ENCODE measurements around the gene SAYSD1.
"Not testable (repeated sequence)": the region's sequence is repeated elsewhere in the genome, so short reads cannot be mapped to it uniquely, and the experiment has no call there.

SAYSD1 gene, protein sequence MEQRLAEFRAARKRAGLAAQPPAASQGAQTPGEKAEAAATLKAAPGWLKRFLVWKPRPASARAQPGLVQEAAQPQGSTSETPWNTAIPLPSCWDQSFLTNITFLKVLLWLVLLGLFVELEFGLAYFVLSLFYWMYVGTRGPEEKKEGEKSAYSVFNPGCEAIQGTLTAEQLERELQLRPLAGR

DNA sequence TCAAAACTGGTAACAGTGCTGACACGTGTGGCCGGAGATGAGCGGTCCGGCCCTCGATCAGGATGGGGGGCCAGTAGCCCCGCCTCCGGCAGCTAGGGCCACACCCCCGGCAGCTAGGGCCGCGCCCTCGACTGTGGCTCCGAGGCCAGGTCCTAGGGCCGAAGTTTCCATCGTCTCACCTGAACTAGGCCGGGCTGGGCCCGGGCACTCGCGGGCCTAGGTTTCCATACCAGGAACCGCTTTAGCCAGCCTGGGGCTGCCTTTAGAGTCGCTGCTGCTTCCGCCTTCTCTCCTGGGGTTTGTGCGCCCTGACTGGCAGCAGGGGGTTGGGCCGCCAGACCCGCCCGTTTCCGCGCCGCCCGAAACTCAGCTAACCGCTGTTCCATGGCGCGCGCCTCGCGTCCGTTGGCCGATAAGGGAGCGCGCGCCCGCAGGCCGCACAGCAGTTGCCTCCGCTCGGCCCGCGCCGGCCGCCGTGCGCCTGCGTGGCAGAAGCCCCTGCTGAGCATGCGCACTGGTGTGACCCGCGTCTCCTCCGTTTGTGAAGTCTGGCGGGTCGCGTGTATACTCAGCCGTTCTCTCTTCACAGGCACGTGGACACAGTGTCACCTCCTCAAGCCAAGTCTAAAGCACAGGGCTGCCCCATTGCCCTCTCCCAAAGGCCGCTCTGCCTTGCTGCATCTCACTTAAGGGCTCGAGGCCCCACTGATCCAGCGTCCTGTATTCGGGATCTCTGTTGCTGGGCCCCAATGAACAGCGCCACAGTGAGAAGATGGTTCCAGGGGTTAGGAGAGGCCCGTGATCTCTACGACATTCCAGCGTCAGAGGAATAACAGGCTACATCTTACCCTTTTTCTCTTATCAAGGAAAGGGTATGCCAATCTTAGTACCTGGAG lies at the start of gene SAYSD1:
Gene SAYSD1 (minus strand): TSS at position 483 of the 896 bp plus-strand sequence. CDS start 97 bp downstream, at position 386.
- peak; percentile 97 for DNase-seq

DNA sequence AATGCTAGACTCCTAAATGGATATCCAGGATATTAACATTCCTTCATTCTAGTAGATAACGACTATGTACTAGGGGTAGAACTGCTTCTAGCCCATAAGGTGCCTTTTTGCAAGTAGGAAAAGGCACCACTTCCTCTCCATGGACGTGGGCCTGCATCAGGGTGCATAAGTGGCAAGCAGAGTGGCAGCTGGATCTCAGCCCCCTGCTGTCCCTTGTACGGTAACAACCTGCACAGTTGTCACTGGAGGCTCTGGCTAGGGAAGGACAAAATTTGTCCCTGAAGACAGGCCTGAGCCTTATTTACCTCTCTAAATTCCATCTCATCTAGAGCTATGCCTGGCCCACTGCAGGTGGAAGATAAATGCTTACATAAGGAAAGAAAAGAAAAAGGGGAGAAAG lies 42.5 kb upstream of the SAYSD1 start:
- no peak for DNase-seq

DNA sequence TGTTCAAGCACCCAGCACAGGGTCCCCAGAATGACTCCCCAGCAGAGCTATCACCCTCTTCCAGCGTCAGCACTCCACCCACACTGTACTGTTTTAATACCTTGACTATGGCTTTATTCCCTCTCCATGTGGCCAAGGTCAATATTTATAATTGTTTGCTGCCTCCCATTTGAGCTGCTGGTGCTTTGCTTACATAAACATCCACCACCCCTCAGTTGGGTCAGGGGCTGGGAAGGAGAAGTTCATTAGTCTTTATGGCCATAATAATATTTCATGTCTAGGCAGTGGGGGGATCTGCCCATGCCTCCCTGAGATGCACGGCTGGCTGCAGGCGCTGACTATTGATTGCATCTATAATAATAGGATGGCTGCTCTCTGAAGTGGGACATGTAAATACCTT lies 41.8 kb upstream of the SAYSD1 start:
- DNase-seq: no peak

DNA sequence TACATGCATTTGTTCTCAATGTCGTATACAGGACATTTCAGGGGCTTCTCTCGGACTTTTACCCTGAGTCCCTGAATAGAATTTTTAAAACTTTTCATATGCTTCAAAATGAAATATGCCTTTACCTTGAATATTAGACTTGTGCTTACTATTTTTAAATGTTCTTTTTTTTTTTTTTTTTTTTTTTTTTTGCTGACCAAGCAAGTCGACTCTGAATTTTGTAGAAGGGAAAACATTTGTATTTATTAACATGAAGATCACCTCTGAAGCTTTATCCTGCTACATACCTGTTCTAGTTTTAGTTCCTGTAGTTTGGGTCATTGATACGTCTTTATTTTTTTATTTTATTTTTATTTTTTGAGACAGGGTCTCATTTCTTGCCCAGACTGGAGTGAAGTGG lies 39.7 kb upstream of the SAYSD1 start:
- no peak for DNase-seq

DNA sequence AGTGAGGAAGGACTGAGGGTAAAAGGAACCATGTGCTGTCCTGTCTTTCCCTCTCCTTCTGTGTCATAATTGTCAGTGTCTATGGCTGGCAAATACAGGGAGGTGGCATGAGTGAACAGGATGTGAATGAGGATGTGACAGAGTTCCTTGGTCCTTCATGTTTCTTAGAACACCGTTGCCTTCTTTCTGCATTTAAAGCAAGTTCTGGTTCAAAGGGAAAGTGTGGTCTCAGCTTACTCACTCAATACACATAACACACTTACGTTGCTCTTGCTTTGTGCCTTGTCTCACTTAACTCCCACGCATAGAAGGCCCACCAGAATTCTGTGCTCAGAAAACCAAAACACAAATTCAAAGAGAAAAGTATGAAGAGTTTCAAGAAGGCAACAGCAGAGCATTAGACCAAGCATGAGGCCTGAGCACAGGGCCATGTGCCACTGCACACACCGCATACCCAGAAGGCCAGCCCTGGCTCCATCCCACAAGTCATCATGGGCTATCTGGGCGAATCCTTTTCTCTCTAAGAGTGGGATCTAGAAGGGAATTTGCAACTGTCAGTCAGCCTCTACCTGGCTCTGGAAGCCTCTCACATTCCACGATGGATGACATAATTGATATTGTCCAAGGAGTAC lies 38.9 kb upstream of the SAYSD1 start:
- DNase-seq: peak; percentile 73

DNA sequence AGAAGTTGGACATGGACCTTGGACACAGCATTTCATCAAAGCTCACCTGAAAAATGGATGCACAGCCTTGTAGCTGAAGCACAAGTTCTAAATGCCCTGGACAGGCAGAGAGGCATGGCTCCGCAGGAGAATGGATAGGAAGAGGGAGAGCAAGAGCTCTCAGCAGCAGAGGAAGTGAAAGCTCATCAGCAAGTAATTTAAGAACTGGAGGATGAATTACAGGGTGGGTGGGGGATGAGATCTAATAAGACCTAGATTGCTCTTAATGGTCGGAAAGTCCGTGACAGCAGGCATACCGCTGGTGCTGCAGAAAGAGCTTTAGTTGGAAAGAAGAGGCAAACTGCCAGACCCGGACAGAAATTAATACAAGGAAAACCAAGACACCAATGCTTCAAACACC lies 37.3 kb upstream of the SAYSD1 start:
- no peak for DNase-seq

DNA sequence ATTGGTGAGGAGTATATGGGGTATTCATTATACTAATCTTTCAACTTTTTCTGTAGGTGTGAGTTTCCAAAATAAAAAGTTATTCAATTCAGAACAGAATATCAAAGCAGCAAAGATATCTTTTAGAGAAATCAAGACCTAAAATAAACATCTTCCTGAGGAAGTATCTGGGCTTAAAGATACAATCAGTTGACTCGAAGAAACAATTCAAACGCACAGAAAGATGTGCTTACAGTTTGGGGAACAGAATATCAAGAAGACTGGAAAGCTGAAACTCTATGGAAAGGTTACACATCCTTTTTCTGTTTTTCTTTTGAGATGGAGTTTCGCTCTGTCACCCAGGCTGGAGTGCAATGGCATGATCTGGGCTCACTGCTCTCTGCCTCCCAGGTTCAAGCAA lies 36.2 kb upstream of the SAYSD1 start:
- no peak for DNase-seq

DNA sequence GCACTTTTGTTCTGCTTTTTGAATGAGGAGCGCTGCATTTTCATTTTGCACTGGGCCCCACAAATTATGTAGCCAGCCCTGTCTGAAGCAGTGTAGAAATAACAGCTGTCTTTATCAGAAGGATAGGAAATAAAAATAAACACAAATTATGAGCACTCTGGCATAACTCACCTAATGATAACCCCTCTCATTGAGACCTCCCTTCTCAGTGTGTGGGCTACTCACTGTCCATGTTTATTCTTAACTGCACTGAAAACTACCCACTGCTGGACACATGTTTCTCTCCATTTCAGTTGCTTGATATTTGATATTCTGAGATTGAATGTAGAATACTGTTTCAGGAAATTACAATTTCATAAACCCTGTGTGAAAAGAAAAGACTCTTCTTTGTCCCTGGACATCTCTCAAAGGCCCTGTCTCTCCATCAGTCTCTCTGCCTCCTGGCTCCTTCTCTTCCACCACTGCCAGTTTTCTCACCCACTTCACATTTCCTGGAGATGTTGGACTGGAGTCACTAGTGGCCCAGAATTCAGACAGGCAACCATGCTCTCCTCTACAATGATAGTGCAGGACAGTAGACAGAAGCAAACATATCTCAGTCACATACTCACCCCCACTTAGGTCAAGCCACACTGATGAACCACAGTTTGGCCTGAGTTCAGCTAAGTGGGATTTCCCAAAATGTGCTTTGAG lies 29.6 kb upstream of the SAYSD1 start:
- no peak for DNase-seq

DNA sequence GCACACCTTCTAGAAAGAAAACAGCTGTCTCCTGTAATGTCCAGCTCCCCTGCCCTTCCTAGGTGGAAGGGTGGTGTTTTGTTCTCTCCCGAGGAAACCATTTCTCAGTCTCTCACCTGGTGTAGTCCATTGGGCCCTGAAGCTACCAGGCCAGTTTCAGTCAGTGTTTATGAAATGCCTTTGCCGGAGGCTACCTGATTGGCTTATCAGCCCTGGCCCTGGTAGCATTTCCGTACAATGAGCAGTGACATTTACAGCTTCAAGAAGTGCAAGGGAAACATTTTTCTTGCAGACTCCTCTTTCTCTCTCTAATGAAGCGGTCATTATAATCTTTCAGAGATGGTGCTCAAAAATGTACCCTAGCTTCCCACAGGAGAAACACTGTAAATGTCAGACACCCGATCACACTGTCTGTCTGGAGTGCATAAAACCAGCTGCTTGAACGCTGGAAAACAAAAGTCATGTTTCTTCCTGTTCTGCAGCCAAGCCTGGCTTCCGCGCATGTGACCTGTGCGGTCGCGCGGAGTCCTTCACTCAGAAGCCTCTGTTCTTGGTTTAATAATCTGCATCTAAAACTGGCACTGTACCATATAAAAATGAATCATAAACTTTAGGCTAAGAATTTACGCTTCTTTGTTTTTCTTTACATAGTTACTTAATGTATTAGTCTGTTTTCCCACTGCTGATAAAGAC lies 28.4 kb upstream of the SAYSD1 start:
- no peak for DNase-seq

DNA sequence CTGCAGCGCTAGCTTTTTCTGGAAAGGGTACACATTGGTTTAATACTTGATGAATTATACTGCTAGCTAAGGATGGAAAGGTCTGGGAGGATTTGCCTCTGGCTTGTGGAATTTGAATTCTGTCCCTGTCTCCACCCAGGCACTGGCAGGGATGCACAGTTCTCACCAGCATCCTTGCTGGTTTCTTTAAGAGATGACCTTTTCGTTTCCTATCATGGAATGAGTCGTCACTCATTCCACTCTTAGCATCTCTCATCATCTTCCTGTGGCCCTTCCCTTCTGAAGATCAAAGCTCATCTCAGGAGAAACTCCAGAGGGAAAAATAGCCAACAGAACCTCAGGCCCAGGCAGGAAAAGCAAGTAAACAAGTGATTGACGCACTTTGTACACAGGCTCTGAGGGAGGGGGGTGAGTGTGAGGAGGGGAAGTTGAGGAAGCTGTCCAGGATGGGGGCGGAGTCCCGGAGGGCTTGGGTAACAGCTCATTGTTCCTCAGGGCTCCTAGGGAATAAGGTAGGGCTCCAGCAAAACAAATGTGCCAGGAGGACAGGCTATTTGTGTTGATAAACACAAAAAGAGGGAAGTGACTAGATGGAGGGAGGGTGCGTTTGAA lies 25.7 kb upstream of the SAYSD1 start:
- DNase-seq: no peak

DNA sequence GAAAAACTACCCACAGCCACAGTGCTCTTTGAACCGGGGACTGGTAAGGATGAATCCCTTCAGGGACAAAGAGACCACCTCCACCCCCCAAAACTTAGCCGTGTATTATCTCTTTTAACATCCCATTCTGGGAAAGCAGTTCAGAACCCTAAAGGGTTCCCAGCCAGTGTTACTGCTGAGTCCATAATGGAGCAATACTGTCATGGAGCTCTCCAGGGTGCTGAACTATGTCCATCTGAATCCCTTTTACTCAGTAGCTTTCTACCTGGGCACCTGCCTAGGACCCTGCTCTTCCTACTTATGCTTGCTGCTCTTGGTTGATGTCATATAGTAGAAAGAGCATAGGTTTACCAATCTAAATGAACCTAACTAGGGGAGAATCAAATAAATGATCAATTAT lies 22.3 kb upstream of the SAYSD1 start:
- peak; percentile 38 for DNase-seq

DNA sequence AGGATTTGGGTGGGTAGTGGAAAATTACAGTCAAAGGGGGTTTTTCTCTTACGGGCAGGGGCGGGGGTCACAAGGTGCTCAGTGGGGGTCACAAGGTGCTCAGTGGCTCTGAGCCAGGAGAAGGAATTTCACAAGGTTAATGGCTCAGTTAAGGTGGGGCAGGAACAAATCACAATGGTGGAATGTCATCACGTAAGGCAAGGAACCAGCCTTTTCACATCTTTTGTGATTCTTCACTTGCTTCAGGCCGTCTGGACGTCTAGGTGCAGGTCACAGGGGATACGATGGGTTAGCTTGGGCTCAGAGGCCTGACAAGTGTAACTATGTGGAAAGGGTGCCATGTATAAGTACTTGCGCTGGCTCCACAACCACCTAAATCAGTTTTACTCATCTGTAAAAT lies 21.2 kb upstream of the SAYSD1 start:
- not testable (repeated sequence) for DNase-seq

DNA sequence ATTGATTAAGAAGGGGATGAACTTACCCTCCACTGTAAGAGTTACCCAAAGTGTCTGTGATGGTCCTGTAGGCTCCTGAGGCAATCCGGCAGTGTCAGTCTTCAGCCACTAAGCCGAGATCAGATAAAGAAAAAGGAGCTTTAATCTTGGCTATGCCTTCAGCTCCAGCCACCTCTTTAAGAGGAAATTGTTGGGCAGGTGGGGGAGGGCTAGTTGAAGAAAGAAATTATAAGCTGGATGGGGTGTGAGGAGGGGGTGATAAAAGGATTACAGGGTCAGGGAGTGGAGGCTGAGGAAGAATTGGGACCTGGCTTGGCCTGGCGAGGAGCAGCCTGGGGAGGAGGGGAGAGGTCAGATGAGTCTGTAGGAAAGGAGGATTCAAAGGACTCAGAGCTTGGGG lies 19.8 kb upstream of the SAYSD1 start:
- DNase-seq: not testable (repeated sequence)

DNA sequence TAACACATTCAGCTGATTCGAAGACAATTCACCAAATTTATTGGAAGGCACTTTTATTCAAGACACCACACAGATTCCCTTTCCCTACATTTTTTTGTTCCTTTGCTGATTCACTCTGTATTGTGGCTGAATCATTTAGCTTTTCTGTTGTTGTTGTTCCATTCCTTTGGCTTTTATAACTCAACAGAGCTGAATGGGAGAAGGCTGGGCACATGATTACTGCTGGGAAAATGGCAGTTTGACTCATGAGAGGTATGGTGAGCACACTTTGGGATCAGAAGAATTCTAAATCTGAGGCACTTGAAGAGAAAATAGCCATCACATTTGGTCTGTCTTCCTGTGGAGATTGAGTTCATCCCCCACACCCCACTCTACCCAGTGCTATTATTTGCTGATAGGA lies 15.7 kb upstream of the SAYSD1 start:
- DNase-seq: no peak

DNA sequence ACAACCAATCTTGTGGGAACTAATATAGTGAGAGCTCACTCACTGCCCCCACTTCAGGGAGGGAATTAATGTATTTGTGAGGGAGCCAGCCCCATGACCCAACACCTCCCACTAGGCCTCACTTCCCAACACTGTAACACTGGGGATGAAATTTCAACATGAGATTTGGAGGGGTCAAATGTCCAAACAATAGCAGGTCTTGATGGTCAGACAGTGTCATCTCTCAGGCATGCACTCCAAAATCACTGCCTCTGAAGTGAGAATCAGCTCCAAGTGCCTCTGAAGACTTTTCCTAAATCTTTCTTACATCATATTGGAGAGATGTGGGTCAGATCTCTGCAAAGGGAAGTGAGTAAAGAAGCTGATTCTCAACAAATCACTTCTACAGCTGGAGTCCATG lies 13.8 kb upstream of the SAYSD1 start:
- DNase-seq: no peak

DNA sequence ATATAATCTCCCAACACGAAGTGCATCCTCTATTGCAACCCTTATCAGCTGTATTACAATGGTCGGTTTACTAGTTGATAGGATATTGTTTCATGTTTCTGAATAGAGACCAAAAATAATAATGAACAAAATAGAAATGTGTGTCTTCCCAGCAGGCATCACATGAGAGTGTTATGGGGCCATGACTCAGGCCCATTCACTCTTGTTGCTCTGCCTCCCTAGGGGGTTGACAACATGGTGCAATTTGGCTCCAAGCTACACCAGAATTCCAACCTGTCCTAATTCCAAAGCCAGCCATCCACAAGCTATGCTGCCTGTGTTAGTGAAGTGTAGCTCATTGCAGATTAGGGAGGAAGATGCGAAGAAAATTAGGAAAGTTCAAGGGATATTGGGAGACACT lies 13.1 kb upstream of the SAYSD1 start:
- no peak for DNase-seq

DNA sequence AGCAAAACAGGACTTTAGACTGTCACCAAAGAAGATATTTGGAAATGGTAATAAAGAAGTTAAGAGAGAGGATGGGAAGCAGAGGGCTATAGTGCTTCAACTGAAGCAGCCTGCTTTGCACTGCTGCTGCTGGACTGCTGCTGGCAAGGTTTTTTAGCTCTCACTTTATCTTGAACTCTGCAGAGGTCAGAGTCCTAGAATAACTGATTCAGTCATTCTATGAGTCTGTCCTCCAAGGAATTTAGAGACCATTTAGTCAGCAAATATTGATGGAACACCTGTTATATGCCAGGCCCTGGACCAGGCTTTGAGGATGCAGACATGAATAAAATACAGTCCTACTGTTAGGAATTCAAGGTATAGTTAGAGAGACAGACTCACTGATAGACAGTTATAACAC lies 9.1 kb upstream of the SAYSD1 start:
- DNase-seq: no peak

DNA sequence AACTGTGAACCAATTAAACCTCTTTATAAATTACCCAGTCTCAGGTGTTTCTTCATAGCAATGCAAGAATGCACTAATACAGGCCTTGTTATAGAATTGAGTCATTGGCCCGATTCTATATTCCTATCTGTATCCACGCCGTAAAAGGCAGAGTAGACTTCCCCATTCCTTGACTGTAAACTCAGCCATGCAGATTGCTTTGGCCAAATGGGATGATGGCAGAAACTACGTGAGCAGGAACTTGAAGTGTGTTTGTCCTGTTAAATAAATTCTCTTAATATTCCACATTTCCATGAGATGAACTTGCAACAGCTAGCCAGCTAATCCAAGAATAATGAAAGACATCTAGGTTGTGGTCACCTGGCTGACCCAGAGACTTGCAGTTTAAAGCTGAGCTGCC lies 3.9 kb upstream of the SAYSD1 start:
- no peak for DNase-seq

DNA sequence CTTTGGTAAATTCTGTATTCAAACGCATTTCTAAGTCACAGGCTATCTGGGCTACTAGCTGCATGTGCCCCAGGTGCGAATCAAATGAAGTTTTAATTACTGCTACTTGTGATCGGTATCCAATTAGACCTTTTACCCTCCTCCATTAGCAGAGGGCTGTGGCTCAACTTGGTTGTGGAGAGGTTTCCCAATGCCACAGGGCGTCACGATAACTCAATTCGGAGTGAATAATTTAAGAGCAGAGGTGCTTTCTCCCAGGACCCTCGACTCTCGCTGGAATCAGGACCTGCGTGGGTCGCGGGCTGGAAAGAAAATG lies 640 bp downstream of the SAYSD1 start:
- no peak for DNase-seq

DNA sequence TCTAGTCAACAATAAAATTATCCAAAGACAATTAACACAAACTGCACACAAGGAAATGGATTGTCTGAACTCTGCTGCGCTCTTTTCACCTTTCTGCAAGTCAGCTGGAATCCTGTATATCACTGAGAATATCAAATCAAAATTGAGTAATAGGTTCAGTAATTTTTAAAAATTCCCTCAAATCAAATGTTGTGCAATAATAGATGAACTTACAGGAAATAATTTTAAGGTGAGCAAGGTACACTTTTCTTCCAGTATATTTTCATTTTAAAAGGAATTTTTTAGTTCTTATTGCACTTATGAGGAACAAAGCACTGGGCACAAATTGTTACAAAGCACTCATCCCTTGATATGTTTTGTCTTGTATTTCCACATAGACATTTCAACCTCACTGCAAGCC lies 1.2 kb downstream of the SAYSD1 start:
- no peak for DNase-seq

DNA sequence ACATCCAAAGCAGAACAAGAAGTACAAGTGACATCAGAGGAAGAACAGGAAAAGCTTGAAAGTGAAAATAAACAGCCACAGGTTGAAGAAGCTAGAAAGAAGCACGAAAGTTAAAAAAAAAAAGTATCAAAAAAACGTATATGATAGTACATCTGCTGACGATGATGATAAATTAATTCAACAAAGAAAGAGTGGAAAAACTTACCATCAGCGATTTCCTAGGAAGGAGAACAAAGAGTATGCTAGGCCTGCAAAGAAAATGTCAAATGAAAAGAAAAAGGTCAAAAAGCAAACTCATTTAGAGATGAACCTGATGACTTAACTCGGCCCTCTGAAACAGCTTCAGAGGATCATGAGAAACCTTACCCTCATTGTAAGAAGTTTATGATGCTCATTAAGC lies 3.7 kb downstream of the SAYSD1 start:
- DNase-seq: peak; percentile 40

DNA sequence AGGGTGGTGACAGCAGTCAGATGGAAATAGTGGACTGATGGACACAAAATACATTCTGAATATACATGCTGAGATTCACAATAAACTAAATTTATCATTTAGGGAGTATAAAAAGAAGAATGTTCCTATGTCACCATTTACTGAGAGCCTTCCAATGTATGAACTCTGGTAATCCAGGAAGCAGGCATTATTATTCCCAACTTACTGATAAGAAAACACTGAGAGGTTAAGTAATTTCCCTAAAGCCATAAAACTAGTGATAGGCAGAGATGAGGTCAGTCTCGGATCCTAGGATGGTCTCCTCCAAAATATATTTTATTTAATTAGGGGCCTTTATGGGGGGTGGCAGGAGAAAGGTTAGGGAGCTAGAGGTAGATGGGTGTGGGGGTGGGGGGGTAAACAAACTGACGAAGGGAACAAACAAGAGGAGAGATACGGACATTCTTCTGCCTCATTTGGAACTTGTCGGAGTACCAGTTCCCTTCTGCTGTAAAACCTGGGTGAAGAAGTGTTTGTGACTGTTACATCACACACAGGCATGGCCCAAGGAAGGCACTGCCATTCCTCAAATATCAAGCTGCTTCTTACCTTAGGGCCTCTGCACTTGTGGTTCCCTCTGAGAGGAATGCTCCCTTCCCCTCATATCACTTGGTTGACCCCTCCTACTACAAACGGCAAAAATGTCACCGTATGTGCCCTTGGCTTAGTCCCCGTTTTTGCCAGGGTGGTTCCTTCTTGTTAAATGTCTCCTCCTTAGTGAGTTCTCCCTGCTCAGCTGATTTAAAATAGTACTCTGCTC lies 6.7 kb downstream of the SAYSD1 start:
- DNase-seq: no peak
